Activated CD4-positive, alpha-beta memory T cell treated with anti-CD3 and anti-CD28 coated beads, Interleukin-2, amount 10 ng/mL, durations not matched to agents 7 days and 5 days (primary cell): ENCODE measurements around the gene LRRC55. TPM values are rescaled to one million over a fixed set of nuclear protein-coding genes. Genes with fewer than 3 reads are reported as not detected.

ENCODE experiments used
- CTCF ChIA-PET: fragments of 350-600 bp; sonication (Branson Sonifier 250); formaldehyde crosslinking; loops from one replicate; lab custom pipeline; 2021; ENCODE audit warnings: antibody characterized with exemption, inconsistent platforms; lab: Charles Lee
- POLR2A ChIA-PET: fragments of 350-600 bp; sonication (Branson Sonifier 250); formaldehyde crosslinking; loops from one replicate; lab custom pipeline; 2021; ENCODE audit warnings: antibody characterized with exemption; lab: Charles Lee
- DNase-seq: peaks from one replicate; pipeline ENCODE4 v3.0.0-alpha.2; 2020
- H3K27ac Mint-ChIP-seq: one replicate; pipeline ENCODE4 v1.8.0; 2021; ENCODE audit warnings: mild to moderate bottlenecking, mixed read lengths
- H3K27me3 Mint-ChIP-seq: one replicate; pipeline ENCODE4 v1.8.0; 2021; ENCODE audit warnings: mixed read lengths
- H3K36me3 Mint-ChIP-seq: one replicate; pipeline ENCODE4 v1.8.0; 2021; ENCODE audit warnings: low read depth, mixed read lengths
- H3K4me1 Mint-ChIP-seq: one replicate; pipeline ENCODE4 v1.8.0; 2021; ENCODE audit warnings: mixed read lengths
- H3K4me3 Mint-ChIP-seq: one replicate; pipeline ENCODE4 v1.8.0; 2021; ENCODE audit warnings: mild to moderate bottlenecking, mixed read lengths
- H3K9me3 Mint-ChIP-seq: one replicate; pipeline ENCODE4 v1.8.0; 2021; ENCODE audit warnings: mixed read lengths
- total RNA-seq, 2 experiments: library from RNA; stranded (reverse); gene quantifications; one replicate each; pipeline ENCODE4 v1.2.3, GENCODE V29; 2021

LRRC55 gene
- total RNA-seq, 2 experiments from 2014 or later: not detected

GRCh38 chr11:57196596-57196995 is 14.8 kb downstream of the LRRC55 start:
- no peak overlapping the region for H3K27ac Mint-ChIP-seq
- POLR2A ChIA-PET: no interaction called here
- no peaks in the 10 kb centered on the region for H3K27me3 Mint-ChIP-seq
- no peak for DNase-seq
- no peak overlapping the region for H3K4me3 Mint-ChIP-seq
- H3K4me1 Mint-ChIP-seq: no peaks in the 10 kb centered on the region
- H3K9me3 Mint-ChIP-seq: no peaks in the 10 kb centered on the region
- CTCF ChIA-PET: interaction anchor here (2.3 kb wide), 1 partner anchor 53 kb away, joined by 6 read pairs; no protein-coding TSS in a partner anchor
- H3K36me3 Mint-ChIP-seq: no peaks in the 10 kb centered on the region

GRCh38 chr11:57197762-57198161 is 16.0 kb downstream of the LRRC55 start:
- H3K9me3 Mint-ChIP-seq: no peaks in the 10 kb centered on the region
- H3K27me3 Mint-ChIP-seq: no peaks in the 10 kb centered on the region
- CTCF ChIA-PET: interaction anchor here (2.3 kb wide), 1 partner anchor 52 kb away, joined by 6 read pairs; no protein-coding TSS in a partner anchor
- H3K4me1 Mint-ChIP-seq: no peaks in the 10 kb centered on the region
- DNase-seq: no peak
- no peak overlapping the region for H3K4me3 Mint-ChIP-seq
- H3K27ac Mint-ChIP-seq: no peak overlapping the region
- no peaks in the 10 kb centered on the region for H3K36me3 Mint-ChIP-seq
- POLR2A ChIA-PET: no interaction called here

DNA sequence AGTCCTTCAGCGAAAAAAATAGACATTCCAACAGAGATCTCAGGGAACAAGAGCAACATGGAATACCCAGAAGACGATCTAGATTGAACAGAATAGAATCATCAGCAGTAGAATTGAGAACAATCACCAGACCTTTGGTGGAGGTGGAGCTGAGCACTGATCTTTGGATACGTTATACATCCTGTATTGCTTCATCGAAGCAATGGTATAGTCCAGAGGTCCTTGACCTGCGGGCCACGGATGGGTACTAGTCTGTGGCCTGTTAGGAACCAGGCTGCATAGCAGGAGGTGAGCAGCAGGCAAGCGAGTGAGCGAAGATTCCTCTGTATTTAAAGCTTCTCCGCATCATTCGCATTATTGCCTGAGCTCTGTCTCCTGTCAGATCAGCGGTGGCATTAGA is 17.6 kb downstream of the LRRC55 start:
- H3K36me3 Mint-ChIP-seq: no peaks in the 10 kb centered on the region
- no peak overlapping the region for H3K4me3 Mint-ChIP-seq
- H3K27ac Mint-ChIP-seq: no peak overlapping the region
- H3K9me3 Mint-ChIP-seq: no peaks in the 10 kb centered on the region
- H3K4me1 Mint-ChIP-seq: no peaks in the 10 kb centered on the region
- ChIA-PET POLR2A (no interaction called here), CTCF (no interaction called here)
- no peak for DNase-seq
- no peaks in the 10 kb centered on the region for H3K27me3 Mint-ChIP-seq

- H3K27me3 Mint-ChIP-seq: no peaks in the 10 kb centered on the region
- DNase-seq: no peak
- no peak overlapping the region for H3K27ac Mint-ChIP-seq
- H3K36me3 Mint-ChIP-seq: no peaks in the 10 kb centered on the region
- H3K4me1 Mint-ChIP-seq: no peaks in the 10 kb centered on the region
- ChIA-PET POLR2A (no interaction called here), CTCF (interaction anchor here (1.8 kb wide), 1 partner anchor 48 kb away, joined by 5 read pairs; no protein-coding TSS in a partner anchor)
- no peak overlapping the region for H3K4me3 Mint-ChIP-seq
- H3K9me3 Mint-ChIP-seq: no peaks in the 10 kb centered on the region
These were observed 19.2 kb downstream of the LRRC55 start for GRCh38 chr11:57200917-57201316.

DNA sequence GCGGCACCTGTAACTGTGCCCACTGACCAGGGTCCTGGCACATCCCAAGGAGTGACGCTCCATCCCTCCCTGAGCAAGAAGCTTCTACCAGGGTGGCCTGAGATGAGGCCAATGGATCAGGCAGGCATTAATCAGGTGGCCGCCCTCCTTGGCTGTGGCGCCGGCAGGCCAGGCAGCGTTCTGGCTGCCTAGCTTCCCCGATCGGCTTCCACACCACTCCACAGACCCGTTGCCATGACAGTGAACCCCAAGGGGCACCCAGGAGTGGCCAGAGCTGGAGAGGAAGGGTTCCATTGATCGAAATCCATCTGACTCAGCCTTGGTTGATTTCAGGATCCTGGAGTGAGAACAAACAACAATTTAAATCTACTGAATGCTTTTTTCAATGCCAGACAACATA is 20.5 kb downstream of the LRRC55 start:
- Mint-ChIP-seq H3K27me3 (no peaks in the 10 kb centered on the region), H3K36me3 (no peaks in the 10 kb centered on the region), H3K27ac (no peak overlapping the region), H3K4me1 (no peaks in the 10 kb centered on the region), H3K9me3 (no peaks in the 10 kb centered on the region), H3K4me3 (no peak overlapping the region)
- DNase-seq: no peak
- ChIA-PET POLR2A (no interaction called here), CTCF (interaction anchor here (1.8 kb wide), 1 partner anchor 47 kb away, joined by 5 read pairs; no protein-coding TSS in a partner anchor)

- no peaks in the 10 kb centered on the region for H3K36me3 Mint-ChIP-seq
- ChIA-PET CTCF (no interaction called here), POLR2A (no interaction called here)
- no peak overlapping the region for H3K27ac Mint-ChIP-seq
- no peak overlapping the region for H3K4me3 Mint-ChIP-seq
- no peaks in the 10 kb centered on the region for H3K9me3 Mint-ChIP-seq
- no peaks in the 10 kb centered on the region for H3K4me1 Mint-ChIP-seq
- H3K27me3 Mint-ChIP-seq: no peaks in the 10 kb centered on the region
- no peak for DNase-seq
These were observed 21.6 kb downstream of the LRRC55 start for GRCh38 chr11:57203359-57203758.

GRCh38 chr11:57203882-57204480 is 22.2 kb downstream of the LRRC55 start:
- H3K27ac Mint-ChIP-seq: no peak overlapping the region
- ChIA-PET CTCF (interaction anchor here (0.9 kb wide), 1 partner anchor 46 kb away, joined by 4 read pairs; no protein-coding TSS in a partner anchor), POLR2A (no interaction called here)
- H3K9me3 Mint-ChIP-seq: no peaks in the 10 kb centered on the region
- H3K4me1 Mint-ChIP-seq: no peaks in the 10 kb centered on the region
- DNase-seq: no peak
- H3K36me3 Mint-ChIP-seq: no peaks in the 10 kb centered on the region
- no peak overlapping the region for H3K4me3 Mint-ChIP-seq
- H3K27me3 Mint-ChIP-seq: no peaks in the 10 kb centered on the region

- ChIA-PET CTCF (no interaction called here), POLR2A (no interaction called here)
- Mint-ChIP-seq H3K36me3 (no peaks in the 10 kb centered on the region), H3K4me1 (no peaks in the 10 kb centered on the region), H3K4me3 (no peak overlapping the region), H3K27ac (no peak overlapping the region), H3K27me3 (no peaks in the 10 kb centered on the region), H3K9me3 (no peaks in the 10 kb centered on the region)
- no peak for DNase-seq
These were observed 23.4 kb downstream of the LRRC55 start for GRCh38 chr11:57205041-57205641.

DNA sequence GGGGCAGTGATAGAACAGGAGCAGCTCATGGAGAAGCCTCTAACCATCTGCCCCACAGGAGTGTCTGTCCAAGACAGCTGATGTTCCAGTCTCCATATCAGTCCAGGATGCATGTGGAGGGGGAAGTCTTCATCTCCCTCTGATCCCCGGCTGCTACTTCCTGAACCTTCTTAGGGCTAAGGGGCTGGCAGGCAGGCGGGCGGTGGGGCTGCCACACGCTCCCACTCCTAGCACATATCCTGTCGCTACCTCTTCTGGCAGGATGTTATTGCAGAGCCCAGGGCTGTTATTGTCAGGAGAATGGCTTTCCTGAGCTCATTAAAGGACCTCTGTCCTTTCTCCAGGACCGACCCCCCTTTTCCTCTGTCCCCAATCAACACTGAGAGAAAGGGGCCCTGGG is 25.4 kb downstream of the LRRC55 start:
- Mint-ChIP-seq H3K9me3 (no peaks in the 10 kb centered on the region), H3K27me3 (no peaks in the 10 kb centered on the region), H3K36me3 (no peaks in the 10 kb centered on the region), H3K27ac (no peak overlapping the region), H3K4me1 (no peaks in the 10 kb centered on the region), H3K4me3 (no peak overlapping the region)
- POLR2A ChIA-PET: no interaction called here
- CTCF ChIA-PET: interaction anchor here (0.9 kb wide), 1 partner anchor 42 kb away, joined by 3 read pairs; no protein-coding TSS in a partner anchor
- DNase-seq: no peak

DNA sequence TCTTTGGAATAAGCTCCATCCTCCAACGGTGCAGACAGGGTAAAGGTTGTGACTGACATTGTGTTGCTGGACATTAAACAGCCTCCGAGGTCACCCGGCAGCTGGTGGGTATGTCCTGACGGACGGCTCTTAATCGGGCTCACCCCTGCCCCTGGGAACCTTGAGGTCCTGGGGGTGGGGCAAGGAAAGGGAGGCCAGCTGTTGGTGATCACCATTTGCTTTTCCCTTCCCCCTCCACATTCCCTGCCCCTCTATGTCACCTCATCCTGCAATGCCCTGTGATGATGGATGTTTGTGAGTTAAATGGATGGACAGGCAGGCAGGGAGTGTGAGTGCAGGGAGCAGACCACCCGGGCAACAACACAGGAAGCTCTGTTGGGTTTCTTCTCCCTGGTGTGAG is 29.0 kb downstream of the LRRC55 start:
- Mint-ChIP-seq H3K9me3 (no peaks in the 10 kb centered on the region), H3K27me3 (no peaks in the 10 kb centered on the region), H3K27ac (no peak overlapping the region), H3K4me1 (no peaks in the 10 kb centered on the region), H3K4me3 (no peak overlapping the region), H3K36me3 (no peaks in the 10 kb centered on the region)
- ChIA-PET POLR2A (no interaction called here), CTCF (no interaction called here)
- DNase-seq: no peak

- ChIA-PET CTCF (no interaction called here), POLR2A (no interaction called here)
- Mint-ChIP-seq H3K36me3 (no peaks in the 10 kb centered on the region), H3K4me1 (no peaks in the 10 kb centered on the region), H3K27me3 (no peaks in the 10 kb centered on the region), H3K9me3 (no peaks in the 10 kb centered on the region), H3K4me3 (no peak overlapping the region), H3K27ac (no peak overlapping the region)
- no peak for DNase-seq
These were observed 31.8 kb downstream of the LRRC55 start for GRCh38 chr11:57213342-57214097.

GRCh38 chr11:57214098-57214417 is 32.3 kb downstream of the LRRC55 start:
- CTCF ChIA-PET: no interaction called here
- H3K4me3 Mint-ChIP-seq: no peak overlapping the region

DNA sequence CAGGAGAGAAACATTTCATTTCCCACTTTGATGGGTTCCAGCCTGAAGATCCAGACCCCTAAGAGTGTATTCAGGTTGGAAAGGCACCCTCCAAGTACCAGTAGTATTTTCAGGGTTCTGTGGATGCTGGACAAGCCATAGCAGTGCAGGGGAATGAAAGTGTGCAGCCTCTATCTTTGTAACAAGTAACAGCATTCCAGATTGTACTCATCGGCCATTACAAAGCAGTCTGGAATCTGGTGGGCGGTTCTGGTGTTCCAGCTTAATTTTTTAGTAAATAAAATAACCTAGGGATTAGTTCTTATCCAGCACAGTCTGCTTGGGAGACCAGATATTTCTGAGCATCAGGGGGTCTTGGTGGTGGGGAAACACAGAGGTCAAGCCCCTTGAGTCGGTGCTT is 32.7 kb downstream of the LRRC55 start:
- Mint-ChIP-seq H3K4me1 (no peaks in the 10 kb centered on the region), H3K27me3 (no peaks in the 10 kb centered on the region), H3K27ac (no peak overlapping the region), H3K9me3 (no peaks in the 10 kb centered on the region), H3K36me3 (no peaks in the 10 kb centered on the region), H3K4me3 (no peak overlapping the region)
- ChIA-PET CTCF (no interaction called here), POLR2A (no interaction called here)
- DNase-seq: no peak

More at GRCh38 chr11:57214098-57214417, 32.3 kb downstream of the LRRC55 start:
- no peak for DNase-seq
- Mint-ChIP-seq H3K36me3 (no peaks in the 10 kb centered on the region), H3K27me3 (no peaks in the 10 kb centered on the region), H3K4me1 (no peaks in the 10 kb centered on the region), H3K27ac (no peak overlapping the region), H3K9me3 (no peaks in the 10 kb centered on the region)
- POLR2A ChIA-PET: no interaction called here
